PC-3 (cell line): ENCODE data around the gene ACTRT3.

ENCODE experiments used
- EZH2 ChIP-seq: fragments of 300-600 bp; sonication (generic); IDR thresholded peaks from one replicate; pipeline ENCODE4 v1.6.1; 2017; ENCODE audit warnings: antibody characterized with exemption, mild to moderate bottlenecking, low read length; ENCODE audit not compliant: unreplicated experiment
- EZH2phosphoT487 ChIP-seq: fragments of 300-600 bp; sonication (generic); IDR thresholded peaks from 2 replicates; pipeline ENCODE4 v1.6.1; 2018; ENCODE audit warnings: mild to moderate bottlenecking, antibody characterized with exemption, low read length, borderline replicate concordance
- TF ChIP-seq, protein P1 (sequence below): fragments of 300-600 bp; sonication (generic); conservative IDR thresholded peaks from 2 replicates; pipeline ENCODE4 v1.5.1; 2017; ENCODE audit warnings: antibody characterized with exemption, low read depth, mild to moderate bottlenecking, low read length

- TF ChIP-seq, protein P1, sequence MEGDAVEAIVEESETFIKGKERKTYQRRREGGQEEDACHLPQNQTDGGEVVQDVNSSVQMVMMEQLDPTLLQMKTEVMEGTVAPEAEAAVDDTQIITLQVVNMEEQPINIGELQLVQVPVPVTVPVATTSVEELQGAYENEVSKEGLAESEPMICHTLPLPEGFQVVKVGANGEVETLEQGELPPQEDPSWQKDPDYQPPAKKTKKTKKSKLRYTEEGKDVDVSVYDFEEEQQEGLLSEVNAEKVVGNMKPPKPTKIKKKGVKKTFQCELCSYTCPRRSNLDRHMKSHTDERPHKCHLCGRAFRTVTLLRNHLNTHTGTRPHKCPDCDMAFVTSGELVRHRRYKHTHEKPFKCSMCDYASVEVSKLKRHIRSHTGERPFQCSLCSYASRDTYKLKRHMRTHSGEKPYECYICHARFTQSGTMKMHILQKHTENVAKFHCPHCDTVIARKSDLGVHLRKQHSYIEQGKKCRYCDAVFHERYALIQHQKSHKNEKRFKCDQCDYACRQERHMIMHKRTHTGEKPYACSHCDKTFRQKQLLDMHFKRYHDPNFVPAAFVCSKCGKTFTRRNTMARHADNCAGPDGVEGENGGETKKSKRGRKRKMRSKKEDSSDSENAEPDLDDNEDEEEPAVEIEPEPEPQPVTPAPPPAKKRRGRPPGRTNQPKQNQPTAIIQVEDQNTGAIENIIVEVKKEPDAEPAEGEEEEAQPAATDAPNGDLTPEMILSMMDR = 0 out of 2 replicates have a peak, but pooled peaks have one; percentile 9
- no peak for TF ChIP-seq EZH2
- no peak for TF ChIP-seq EZH2phosphoT487
Observed at GRCh38 chr3:169769287-169770181, at the start of gene ACTRT3.
